ENCODE data around the gene PACSIN1.

GRCh38 chr6:34460796-34461507 is 4.9 kb upstream of the PACSIN1 start:
- no peak for TF ChIP-seq GATA2 (IDR thresholded peaks at IDR 0.05; ENCODE audit: low read depth, low read length)
- no peak for TF ChIP-seq GATA3 (IDR thresholded peaks at IDR 0.05; ENCODE audit: low read depth, low read length)

Measured in SH-SY5Y (cell line).